Sigmoid colon (tissue), 7 donors: ENCODE measurements around the gene ANKRD10. TPM values are rescaled to one million over a fixed set of nuclear protein-coding genes. Genes with fewer than 3 reads are reported as not detected.

Experiments used
- DNase-seq: peaks from one replicate; pipeline ENCODE4 v3.0.0-alpha.2; 2019
- H3K27ac ChIP-seq, 4 donors: fragments of 200-600 bp; sonication (generic); one replicate each; pipeline ENCODE4 v1.5.1; 2016 to 2019; ENCODE audit warnings: mild to moderate bottlenecking in 1 of 4
- H3K27me3 ChIP-seq, 3 donors: fragments of 200-600 bp; sonication (generic); one replicate each; pipeline ENCODE4 v1.5.1; 2019; ENCODE audit warnings: mild to moderate bottlenecking in 1 of 3
- H3K36me3 ChIP-seq, 4 donors: fragments of 200-600 bp; sonication (generic); one replicate each; pipeline ENCODE4 v1.5.1; 2016 to 2019
- H3K4me1 ChIP-seq, 4 donors: fragments of 200-600 bp; sonication (generic); one replicate each; pipeline ENCODE4 v1.5.1; 2017 to 2019
- H3K4me3 ChIP-seq, 4 donors: fragments of 200-600 bp; sonication (generic); one replicate each; pipeline ENCODE4 v1.5.1; 2017 to 2019; ENCODE audit warnings: mild to moderate bottlenecking in 2 of 4, moderate library complexity in 1 of 4
- H3K9me3 ChIP-seq, 4 donors: fragments of 200-600 bp in 3 of 4; sonication (generic) in 3 of 4; one replicate each; pipeline versions ENCODE4 v1.5.1 to v1.6.1; 2013 to 2019
- EP300 ChIP-seq, 4 donors: sonication (generic); formaldehyde crosslinking; IDR thresholded peaks; one replicate each; pipeline ENCODE4 v1.6.1; 2017; ENCODE audit warnings: antibody characterized with exemption in 4 of 4
- POLR2A ChIP-seq, 2 donors: fragments of 450-650 bp; IDR thresholded peaks; one replicate each; pipeline ENCODE4 v1.6.1; 2016; ENCODE audit warnings: antibody characterized with exemption in 2 of 2, mild to moderate bottlenecking in 2 of 2, moderate library complexity in 2 of 2
- POLR2AphosphoS5 ChIP-seq, 4 donors: sonication (generic); formaldehyde crosslinking; IDR thresholded peaks; one replicate each; pipeline ENCODE4 v1.6.1; 2017; ENCODE audit warnings: antibody characterized with exemption in 4 of 4
- WGBS, 2 donors: extraction: QIAGEN DNeasy Blood & Tissue Kit; methylation state at CpG; one replicate each; pipeline ENCODE4 v1.1.7; 2013; 5-methylcytosine and 5-hydroxymethylcytosine counted together
- intact Hi-C: fragments of 100-400 bp; cut with DNase I; formaldehyde crosslinking; loops from one replicate; pipeline ENCODE4 v1.15.1; 2023
- polyA plus RNA-seq, 3 donors: library from polyadenylated mRNA; stranded (reverse); fragments of 200-250 nt; gene quantifications; one replicate each; pipeline ENCODE4 v1.2.3, GENCODE V29; 2013
- small RNA-seq, 3 donors: library from RNA; depleted of rRNA; stranded (forward); fragments of <200 nt; gene quantifications; one replicate each; pipeline ENCODE3, GENCODE V24; 2016
- total RNA-seq, 4 donors: library from RNA; depleted of rRNA; stranded (reverse); fragments of >200 nt; gene quantifications; one replicate each; pipeline ENCODE4 v1.1.0, GENCODE V29; 2016
- TF ChIP-seq, protein P1 (sequence below), 4 experiments: fragments of 450-650 bp in 3 of 4; fragments of 200-600 bp in 1 of 4; IDR thresholded peaks; one replicate each; pipeline ENCODE4 v1.5.1; 2016 to 2019; ENCODE audit warnings: antibody characterized with exemption in 4 of 4, mild to moderate bottlenecking in 3 of 4, moderate library complexity in 2 of 4
- donor health status: healthy with polysubstance abuse.
- donor health status: Bipolar disorder and iron deficiency.
- donor health status: healthy.

Gene ANKRD10
- total and polyA plus RNA-seq, 7 donors, result 41.4 to 179 (median 141) TPM

DNA sequence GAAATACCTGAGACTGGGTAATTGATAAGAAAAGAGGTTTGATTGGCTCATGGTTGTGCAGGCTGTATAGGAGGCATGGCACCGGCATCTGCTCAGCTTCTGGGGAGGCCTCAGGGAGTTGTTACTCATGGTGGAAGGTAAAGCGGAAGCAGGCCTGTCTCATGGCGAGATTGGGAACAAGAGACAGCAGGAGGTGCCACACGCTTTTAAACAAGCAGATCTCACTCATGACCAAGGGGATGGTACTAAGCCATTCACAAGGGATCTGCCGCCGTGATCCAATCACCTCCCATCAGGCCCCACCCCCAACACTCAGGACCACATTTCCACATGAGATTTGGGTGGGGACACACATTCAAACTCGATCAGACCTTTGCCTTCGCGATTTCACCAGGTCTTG, 86.2 kb downstream of the ANKRD10 start:
- Histone ChIP-seq H3K27me3 (no peaks in the 10 kb centered on the region), H3K4me3 (no peak overlapping the region), H3K9me3 (no peaks in the 10 kb centered on the region), H3K27ac (no peak overlapping the region), H3K4me1 (no peaks in the 10 kb centered on the region), H3K36me3 (no peaks in the 10 kb centered on the region)
- WGBS, 2 donors, result 88 to 90% methylated on average over 9 of the region's 9 CpGs
- intact Hi-C loops, result no loop called here
- DNase-seq, result no peak
- TF ChIP-seq POLR2AphosphoS5 (IDR thresholded peaks at IDR 0.05) (no peak), POLR2A (IDR thresholded peaks at IDR 0.05) (no peak), EP300 (IDR thresholded peaks at IDR 0.05) (no peak)
- TF ChIP-seq, protein P1, sequence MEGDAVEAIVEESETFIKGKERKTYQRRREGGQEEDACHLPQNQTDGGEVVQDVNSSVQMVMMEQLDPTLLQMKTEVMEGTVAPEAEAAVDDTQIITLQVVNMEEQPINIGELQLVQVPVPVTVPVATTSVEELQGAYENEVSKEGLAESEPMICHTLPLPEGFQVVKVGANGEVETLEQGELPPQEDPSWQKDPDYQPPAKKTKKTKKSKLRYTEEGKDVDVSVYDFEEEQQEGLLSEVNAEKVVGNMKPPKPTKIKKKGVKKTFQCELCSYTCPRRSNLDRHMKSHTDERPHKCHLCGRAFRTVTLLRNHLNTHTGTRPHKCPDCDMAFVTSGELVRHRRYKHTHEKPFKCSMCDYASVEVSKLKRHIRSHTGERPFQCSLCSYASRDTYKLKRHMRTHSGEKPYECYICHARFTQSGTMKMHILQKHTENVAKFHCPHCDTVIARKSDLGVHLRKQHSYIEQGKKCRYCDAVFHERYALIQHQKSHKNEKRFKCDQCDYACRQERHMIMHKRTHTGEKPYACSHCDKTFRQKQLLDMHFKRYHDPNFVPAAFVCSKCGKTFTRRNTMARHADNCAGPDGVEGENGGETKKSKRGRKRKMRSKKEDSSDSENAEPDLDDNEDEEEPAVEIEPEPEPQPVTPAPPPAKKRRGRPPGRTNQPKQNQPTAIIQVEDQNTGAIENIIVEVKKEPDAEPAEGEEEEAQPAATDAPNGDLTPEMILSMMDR (IDR thresholded peaks at IDR 0.05), result no peak

Small RNA genes within 50 kb of the gene (small RNA-seq; reads per million reads assigned to genes)
- 0 reads per million in 3 donors for gene AL442128.1

Other genes starting within 250 kb of the ANKRD10 start
- 10 to 100 TPM; 44.1 to 77.5 (median 46.7) TPM for gene CARS2, start 209.0 kb downstream of the ANKRD10 start, total RNA-seq
- 10 to 100 TPM; 35.4 to 75.9 (median 36.6) TPM for gene CARS2, start 209.0 kb downstream of the ANKRD10 start, polyA plus RNA-seq
- 10 to 100 TPM; 16.8 to 24.0 (median 21.9) TPM for gene ING1, start 201.4 kb downstream of the ANKRD10 start, total RNA-seq
- gene ING1, start 201.4 kb downstream of the ANKRD10 start, polyA plus RNA-seq, result 10 to 100 TPM; 11.3 to 16.2 (median 15.4) TPM
- gene ARHGEF7, start 200.2 kb upstream of the ANKRD10 start, total RNA-seq, result 10 to 100 TPM; 41.0 to 79.8 (median 57.4) TPM
- 10 to 100 TPM in 2 of 3 donors, 1 to 10 TPM in 1; 8.4 to 30.6 (median 11.3) TPM for gene ARHGEF7, start 200.2 kb upstream of the ANKRD10 start, polyA plus RNA-seq